Endothelial cell of umbilical vein (primary cell): ENCODE measurements around the gene SGSH.

ENCODE experiments used
- CTCF ChIP-seq, 2 donors: IDR thresholded peaks; 1 replicate in 1 of 2; 2 replicates in 1 of 2; pipeline ENCODE4 v1.5.1; 2011; ENCODE audit warnings: low read length in 2 of 2, mild to moderate bottlenecking in 2 of 2, moderate library complexity in 2 of 2, control low read depth in 1 of 2, inconsistent platforms in 1 of 2, low read depth in 1 of 2; ENCODE audit not compliant: insufficient read depth in 1 of 2; ENCODE audit errors: extremely low read depth in 1 of 2
- EZH2 ChIP-seq: IDR thresholded peaks from 2 replicates; pipeline ENCODE4 v1.6.1; 2012; ENCODE audit warnings: borderline replicate concordance, low read depth, mild to moderate bottlenecking, moderate library complexity, low read length, inconsistent platforms; ENCODE audit not compliant: severe bottlenecking
- JUN ChIP-seq: IDR thresholded peaks from 2 replicates; pipeline ENCODE4 v1.6.1; 2011; ENCODE audit warnings: borderline replicate concordance, low read depth; ENCODE audit not compliant: insufficient read length, insufficient read depth
- POLR2AphosphoS5 ChIP-seq: IDR thresholded peaks from 2 replicates; pipeline ENCODE4 v1.6.1; 2012; ENCODE audit warnings: low read depth, mild to moderate bottlenecking, control low read depth, low read length, moderate library complexity; ENCODE audit not compliant: insufficient read depth

GRCh38 chr17:80176757-80177156, 43.4 kb downstream of the SGSH start:
- TF ChIP-seq CTCF (IDR thresholded peaks at IDR 0.05; ENCODE audit: extremely low read depth in 1 of 2, insufficient read depth in 1 of 2, low read depth in 1 of 2, low read length in 2 of 2) (no peak), POLR2AphosphoS5 (no peak), EZH2 (no peak), JUN (no peak)
